ENCODE measurements around the gene TARM1. TPM values are rescaled to one million over a fixed set of nuclear protein-coding genes. Genes with fewer than 3 reads are reported as not detected.

The TARM1 gene
- polyA plus RNA-seq, 1 donor from 2014 or later, result not detected

DNA sequence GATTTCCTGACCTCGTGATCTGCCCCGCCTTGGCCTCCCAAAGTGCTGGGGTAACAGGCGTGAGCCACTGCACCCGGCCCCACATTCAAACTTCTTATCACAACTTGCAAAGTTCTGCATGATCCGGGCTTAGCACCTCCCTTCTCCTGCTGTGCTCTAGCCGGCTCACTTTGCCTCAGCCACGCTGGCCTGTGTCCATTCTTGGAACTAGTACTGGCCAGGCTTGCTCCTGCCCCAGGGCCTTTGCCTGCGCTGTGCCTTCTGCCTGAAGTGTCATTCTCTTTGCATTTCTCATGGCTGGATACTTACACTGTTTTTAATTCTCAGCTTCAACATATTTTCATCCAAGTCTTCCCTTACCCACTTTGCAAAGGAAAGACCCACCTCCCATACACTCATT is 59.8 kb downstream of the TARM1 start:
- no peaks in the 10 kb centered on the region for H3K27me3 ChIP-seq (ENCODE audit: insufficient read depth, low read depth, low read length)
- no peaks in the 10 kb centered on the region for H3F3A ChIP-seq (ENCODE audit: insufficient read depth, low read length, poor library complexity, severe bottlenecking)
- H3K9ac ChIP-seq (ENCODE audit: low read length), result no peak overlapping the region
- H3K4me2 ChIP-seq (ENCODE audit: low read length), result no peak overlapping the region
- H4K20me1 ChIP-seq (ENCODE audit: insufficient read depth), result no peaks in the 10 kb centered on the region
- H3K9me2 ChIP-seq (ENCODE audit: insufficient read depth, low read length), result no peaks in the 10 kb centered on the region
- H3K36me3 ChIP-seq (ENCODE audit: insufficient read depth, low read length), result no peaks in the 10 kb centered on the region
- H3K27ac ChIP-seq (ENCODE audit: low read length), result no peak overlapping the region
- H2AFZ ChIP-seq (ENCODE audit: low read depth, low read length), result no peak overlapping the region
- H3K79me2 ChIP-seq (replicated peaks; ENCODE audit: insufficient read depth, low read length), result no peaks in the 10 kb centered on the region
- H3K4me3 ChIP-seq (ENCODE audit: low read length), result no peak overlapping the region
- no peaks in the 10 kb centered on the region for H3K9me3 ChIP-seq (ENCODE audit: low read length)
- TF ChIP-seq EP300 (conservative IDR thresholded peaks at IDR 0.05; ENCODE audit: poor library complexity, severe bottlenecking), result no peak
- no peak for TF ChIP-seq SMC3 (conservative IDR thresholded peaks at IDR 0.05; ENCODE audit: poor library complexity)
- TF ChIP-seq, protein P1, sequence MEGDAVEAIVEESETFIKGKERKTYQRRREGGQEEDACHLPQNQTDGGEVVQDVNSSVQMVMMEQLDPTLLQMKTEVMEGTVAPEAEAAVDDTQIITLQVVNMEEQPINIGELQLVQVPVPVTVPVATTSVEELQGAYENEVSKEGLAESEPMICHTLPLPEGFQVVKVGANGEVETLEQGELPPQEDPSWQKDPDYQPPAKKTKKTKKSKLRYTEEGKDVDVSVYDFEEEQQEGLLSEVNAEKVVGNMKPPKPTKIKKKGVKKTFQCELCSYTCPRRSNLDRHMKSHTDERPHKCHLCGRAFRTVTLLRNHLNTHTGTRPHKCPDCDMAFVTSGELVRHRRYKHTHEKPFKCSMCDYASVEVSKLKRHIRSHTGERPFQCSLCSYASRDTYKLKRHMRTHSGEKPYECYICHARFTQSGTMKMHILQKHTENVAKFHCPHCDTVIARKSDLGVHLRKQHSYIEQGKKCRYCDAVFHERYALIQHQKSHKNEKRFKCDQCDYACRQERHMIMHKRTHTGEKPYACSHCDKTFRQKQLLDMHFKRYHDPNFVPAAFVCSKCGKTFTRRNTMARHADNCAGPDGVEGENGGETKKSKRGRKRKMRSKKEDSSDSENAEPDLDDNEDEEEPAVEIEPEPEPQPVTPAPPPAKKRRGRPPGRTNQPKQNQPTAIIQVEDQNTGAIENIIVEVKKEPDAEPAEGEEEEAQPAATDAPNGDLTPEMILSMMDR (IDR thresholded peaks at IDR 0.05; ENCODE audit: poor library complexity, severe bottlenecking), result no peak
- no peak for TF ChIP-seq RAD21 (conservative IDR thresholded peaks at IDR 0.05)
- TF ChIP-seq TAF1 (IDR thresholded peaks at IDR 0.05; ENCODE audit: low read depth), result no peak
- no peak for TF ChIP-seq EZH2 (IDR thresholded peaks at IDR 0.05; ENCODE audit: borderline replicate concordance, insufficient read depth, low read length, poor library complexity, severe bottlenecking)
- TF ChIP-seq MXI1 (conservative IDR thresholded peaks at IDR 0.05; ENCODE audit: poor library complexity, severe bottlenecking), result no peak
- TF ChIP-seq, protein P2, sequence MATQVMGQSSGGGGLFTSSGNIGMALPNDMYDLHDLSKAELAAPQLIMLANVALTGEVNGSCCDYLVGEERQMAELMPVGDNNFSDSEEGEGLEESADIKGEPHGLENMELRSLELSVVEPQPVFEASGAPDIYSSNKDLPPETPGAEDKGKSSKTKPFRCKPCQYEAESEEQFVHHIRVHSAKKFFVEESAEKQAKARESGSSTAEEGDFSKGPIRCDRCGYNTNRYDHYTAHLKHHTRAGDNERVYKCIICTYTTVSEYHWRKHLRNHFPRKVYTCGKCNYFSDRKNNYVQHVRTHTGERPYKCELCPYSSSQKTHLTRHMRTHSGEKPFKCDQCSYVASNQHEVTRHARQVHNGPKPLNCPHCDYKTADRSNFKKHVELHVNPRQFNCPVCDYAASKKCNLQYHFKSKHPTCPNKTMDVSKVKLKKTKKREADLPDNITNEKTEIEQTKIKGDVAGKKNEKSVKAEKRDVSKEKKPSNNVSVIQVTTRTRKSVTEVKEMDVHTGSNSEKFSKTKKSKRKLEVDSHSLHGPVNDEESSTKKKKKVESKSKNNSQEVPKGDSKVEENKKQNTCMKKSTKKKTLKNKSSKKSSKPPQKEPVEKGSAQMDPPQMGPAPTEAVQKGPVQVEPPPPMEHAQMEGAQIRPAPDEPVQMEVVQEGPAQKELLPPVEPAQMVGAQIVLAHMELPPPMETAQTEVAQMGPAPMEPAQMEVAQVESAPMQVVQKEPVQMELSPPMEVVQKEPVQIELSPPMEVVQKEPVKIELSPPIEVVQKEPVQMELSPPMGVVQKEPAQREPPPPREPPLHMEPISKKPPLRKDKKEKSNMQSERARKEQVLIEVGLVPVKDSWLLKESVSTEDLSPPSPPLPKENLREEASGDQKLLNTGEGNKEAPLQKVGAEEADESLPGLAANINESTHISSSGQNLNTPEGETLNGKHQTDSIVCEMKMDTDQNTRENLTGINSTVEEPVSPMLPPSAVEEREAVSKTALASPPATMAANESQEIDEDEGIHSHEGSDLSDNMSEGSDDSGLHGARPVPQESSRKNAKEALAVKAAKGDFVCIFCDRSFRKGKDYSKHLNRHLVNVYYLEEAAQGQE (IDR thresholded peaks at IDR 0.05; ENCODE audit: borderline replicate concordance), result no peak
- no peak for TF ChIP-seq POLR2AphosphoS5 (IDR thresholded peaks at IDR 0.05)

Small RNA genes lying within 50 kb of the gene (small RNA-seq; reads per million reads assigned to genes)
- gene AC012314.20, result 0 reads per million in 3 experiments

Other genes with a start within 250 kb of the TARM1 start
- 2.5 and 4.5 TPM in 2 replicates for gene MYADM, start 213.5 kb downstream of the TARM1 start, polyA plus RNA-seq
- gene PRKCG, start 199.2 kb downstream of the TARM1 start, polyA plus RNA-seq, result 0.99 and 2.2 TPM in 2 replicates
- 27.8 and 37.0 TPM in 2 replicates for gene CACNG7, start 172.1 kb downstream of the TARM1 start, polyA plus RNA-seq
- gene CACNG8, start 118.4 kb downstream of the TARM1 start, polyA plus RNA-seq, result 3.3 and 6.0 TPM in 2 replicates
- gene CACNG6, start 89.7 kb downstream of the TARM1 start, polyA plus RNA-seq, result 0.28 and 0.60 TPM in 2 replicates
- not detected in 2 replicates for gene VSTM1, start 17.5 kb downstream of the TARM1 start, polyA plus RNA-seq
- 0.20 TPM in 1 of 2 replicates, not detected in the other for gene OSCAR, start 19.4 kb upstream of the TARM1 start, polyA plus RNA-seq
- gene NDUFA3, start 21.5 kb upstream of the TARM1 start, polyA plus RNA-seq, result 21.4 and 62.8 TPM in 2 replicates
- 24.3 and 28.0 TPM in 2 replicates for gene TFPT, start 34.3 kb upstream of the TARM1 start, polyA plus RNA-seq
- 73.5 and 76.6 TPM in 2 replicates for gene PRPF31, start 34.4 kb upstream of the TARM1 start, polyA plus RNA-seq
- 3.8 and 7.6 TPM in 2 replicates for gene CNOT3, start 56.4 kb upstream of the TARM1 start, polyA plus RNA-seq
- 14.0 and 17.0 TPM in 2 replicates for gene LENG1, start 78.4 kb upstream of the TARM1 start, polyA plus RNA-seq
- gene TMC4, start 91.8 kb upstream of the TARM1 start, polyA plus RNA-seq, result 0.15 and 2.2 TPM in 2 replicates
- gene MBOAT7, start 108.2 kb upstream of the TARM1 start, polyA plus RNA-seq, result 19.0 and 25.1 TPM in 2 replicates
- 113 and 130 TPM in 2 replicates for gene TSEN34, start 109.9 kb upstream of the TARM1 start, polyA plus RNA-seq
- gene RPS9, start 119.5 kb upstream of the TARM1 start, polyA plus RNA-seq, result 1,693 and 1,965 TPM in 2 replicates
- gene LILRB3, start 141.6 kb upstream of the TARM1 start, polyA plus RNA-seq, result not detected in 2 replicates
- not detected in 2 replicates for gene LILRA6, start 161.4 kb upstream of the TARM1 start, polyA plus RNA-seq
- gene LILRB5, start 175.9 kb upstream of the TARM1 start, polyA plus RNA-seq, result not detected in 2 replicates
- not detected in 2 replicates for gene LILRB2, start 199.7 kb upstream of the TARM1 start, polyA plus RNA-seq
- gene LILRA5, start 231.8 kb upstream of the TARM1 start, polyA plus RNA-seq, result not detected in 2 replicates